ENCODE measurements around the gene IL15.
"Not testable (repeated sequence)": the region's sequence is repeated elsewhere in the genome, so short reads cannot be mapped to it uniquely, and the experiment has no call there.

The IL15 gene

GRCh38 chr4:141686146-141686775 lies 49.9 kb downstream of the IL15 start:
- no peak for TF ChIP-seq CTCF (IDR thresholded peaks at IDR 0.05; ENCODE audit: extremely low read depth, missing control alignments)
- no peak for DNase-seq (ENCODE audit: low spot score)

- no peak for TF ChIP-seq CTCF (IDR thresholded peaks at IDR 0.05; ENCODE audit: extremely low read depth, missing control alignments)
- no peak for DNase-seq (ENCODE audit: low spot score)
These were observed 50.5 kb downstream of the IL15 start for GRCh38 chr4:141686879-141687278.

GRCh38 chr4:141689726-141690296 lies 53.4 kb downstream of the IL15 start:
- DNase-seq (ENCODE audit: low spot score), result not testable (repeated sequence)

GRCh38 chr4:141691247-141691646 lies 54.9 kb downstream of the IL15 start:
- DNase-seq (ENCODE audit: low spot score), result not testable (repeated sequence)

- no peak for DNase-seq (ENCODE audit: low spot score)
- TF ChIP-seq CTCF (IDR thresholded peaks at IDR 0.05; ENCODE audit: extremely low read depth, missing control alignments), result no peak
These were observed 55.7 kb downstream of the IL15 start for GRCh38 chr4:141692081-141692480.

- no peak for TF ChIP-seq CTCF (IDR thresholded peaks at IDR 0.05; ENCODE audit: extremely low read depth, missing control alignments)
- no peak for DNase-seq (ENCODE audit: low spot score)
These were observed 60.7 kb downstream of the IL15 start for GRCh38 chr4:141697116-141697515.

GRCh38 chr4:141702472-141703182 lies 66.2 kb downstream of the IL15 start:
- no peak for TF ChIP-seq CTCF (IDR thresholded peaks at IDR 0.05; ENCODE audit: extremely low read depth, missing control alignments)
- no peak for DNase-seq (ENCODE audit: low spot score)

GRCh38 chr4:141703497-141703896 lies 67.1 kb downstream of the IL15 start:
- DNase-seq (ENCODE audit: low spot score), result no peak
- TF ChIP-seq CTCF (IDR thresholded peaks at IDR 0.05; ENCODE audit: extremely low read depth, missing control alignments), result no peak
